HCT116 (cell line): ENCODE measurements around the gene AOPEP. TPM values are rescaled to one million over a fixed set of nuclear protein-coding genes. Genes with fewer than 3 reads are reported as not detected.

Source experiments
- ATAC-seq: fragments of 200-7000 bp; cut with Tn5 transposase; 2 replicates; pipeline ENCODE4 v1.9.1; 2020; ENCODE audit warnings: mild to moderate bottlenecking, moderate library complexity
- BruUV-seq: library from RNA; stranded (reverse); fragments of 400-500 nt; replicated peaks from 2 replicates; lab custom pipeline; 2021; lab: Mats Ljungman, UMichigan
- CTCF ChIA-PET: fragments of 300-600 bp; sonication (Branson Sonifier 250); formaldehyde crosslinking; loops from one replicate; lab custom pipeline; 2021; ENCODE audit warnings: antibody characterized with exemption; lab: Charles Lee
- POLR2A ChIA-PET: fragments of 300-600, 350-600 bp; sonication (Branson Sonifier 250); formaldehyde crosslinking; loops from one replicate; lab custom pipeline; 2021; ENCODE audit warnings: antibody characterized with exemption; lab: Charles Lee
- RAD21 ChIA-PET, 2 experiments: fragments of 300-600 bp; sonication (Branson Sonifier 250); formaldehyde crosslinking; loops; one replicate each; lab custom pipeline; 2023; ENCODE audit warnings: low total read pairs in 2 of 2; ENCODE audit not compliant: uncharacterized antibody in 2 of 2, unreplicated experiment in 2 of 2, low non-redundant PET in 1 of 2; lab: Charles Lee
- DNase-seq: peaks from one replicate; pipeline ENCODE4 v3.0.0-alpha.2; 2010; ENCODE audit warnings: low read depth, low spot score
- H2AFZ ChIP-seq: fragments of 200-600 bp; shearing (Covaris generic), sonication (generic); 2 replicates; pipeline ENCODE4 v1.6.1; 2017; ENCODE audit warnings: low read depth, mixed run types, mixed read lengths, antibody characterized with exemption, low read length; ENCODE audit not compliant: poor library complexity, severe bottlenecking
- H3K27ac ChIP-seq: 2 replicates; pipeline ENCODE4 v1.5.1; 2012; ENCODE audit warnings: low read depth, low read length
- H3K27me3 ChIP-seq: fragments of 200-600 bp; sonication (generic); 2 replicates; pipeline ENCODE4 v1.6.1; 2016; ENCODE audit warnings: mixed run types, low read length, mixed read lengths; ENCODE audit not compliant: insufficient read depth
- H3K36me3 ChIP-seq, 2 experiments: fragments of 200-500 bp in 1 of 2; fragments of 200-600 bp in 1 of 2; sonication (Bioruptor generic) in 1 of 2; sonication (generic) in 1 of 2; 2 replicates each; pipeline versions ENCODE4 v1.5.1 to v1.6.1; 2014 to 2016; ENCODE audit warnings: low read length in 2 of 2, inconsistent platforms in 1 of 2, mixed read lengths in 1 of 2, mixed run types in 1 of 2; ENCODE audit not compliant: insufficient read depth in 2 of 2, control insufficient read depth in 1 of 2
- H3K4me1 ChIP-seq, 2 experiments: fragments of 200-600 bp in 1 of 2; sonication (generic) in 1 of 2; 2 replicates each; pipeline versions ENCODE4 v1.5.1 to v1.6.1; 2012 to 2017; ENCODE audit warnings: low read length in 2 of 2, inconsistent platforms in 1 of 2, mild to moderate bottlenecking in 1 of 2, mixed read lengths in 1 of 2, mixed run types in 1 of 2, moderate library complexity in 1 of 2; ENCODE audit not compliant: insufficient read depth in 2 of 2, control insufficient read depth in 1 of 2
- H3K4me2 ChIP-seq: fragments of 200-600 bp; sonication (generic); 2 replicates; pipeline ENCODE4 v1.6.1; 2017; ENCODE audit warnings: mixed run types, low read length, mixed read lengths
- H3K4me3 ChIP-seq, 2 experiments: fragments of 200-600 bp in 1 of 2; sonication (generic) in 1 of 2; replicated peaks in 1 of 2; 2 replicates each; pipeline ENCODE4 v1.5.1; 2011 to 2016; ENCODE audit warnings: low read length in 2 of 2, control low read depth in 1 of 2, low read depth in 1 of 2, mild to moderate bottlenecking in 1 of 2, mixed read lengths in 1 of 2, mixed run types in 1 of 2
- H3K79me2 ChIP-seq: fragments of 200-600 bp; sonication (generic); 2 replicates; pipeline ENCODE4 v1.6.1; 2017; ENCODE audit warnings: mild to moderate bottlenecking, mixed run types, low read length, moderate library complexity, mixed read lengths; ENCODE audit not compliant: insufficient read depth
- H3K9ac ChIP-seq: fragments of 200-600 bp; sonication (generic); 2 replicates; pipeline ENCODE4 v1.6.1; 2016; ENCODE audit warnings: low read length, mixed read lengths
- H3K9me2 ChIP-seq: fragments of 200-600 bp; sonication (generic), shearing (Covaris generic); 2 replicates; pipeline ENCODE4 v1.6.1; 2017; ENCODE audit warnings: mixed run types, mild to moderate bottlenecking, moderate library complexity; ENCODE audit not compliant: insufficient read depth
- H3K9me3 ChIP-seq, 2 experiments: fragments of 200-500 bp in 1 of 2; fragments of 200-600 bp in 1 of 2; sonication (Bioruptor generic) in 1 of 2; sonication (generic) in 1 of 2; 2 replicates each; pipeline ENCODE4 v1.6.1; 2014 to 2017; ENCODE audit warnings: low read length in 2 of 2, mixed read lengths in 2 of 2, inconsistent platforms in 1 of 2, low read depth in 1 of 2, mild to moderate bottlenecking in 1 of 2, mixed run types in 1 of 2, moderate library complexity in 1 of 2; ENCODE audit not compliant: control insufficient read depth in 1 of 2, insufficient read depth in 1 of 2
- H4K20me1 ChIP-seq: fragments of 200-600 bp; sonication (generic), shearing (Covaris generic); 2 replicates; pipeline ENCODE4 v1.6.1; 2017; ENCODE audit warnings: mixed run types, mild to moderate bottlenecking, moderate library complexity; ENCODE audit not compliant: insufficient read depth
- CBX3 ChIP-seq: IDR thresholded peaks from 2 replicates; pipeline ENCODE4 v1.6.1; 2012; ENCODE audit warnings: low read depth
- CEBPB ChIP-seq: IDR thresholded peaks from 2 replicates; pipeline ENCODE4 v1.6.1; 2012; ENCODE audit warnings: low read depth
- CTCF ChIP-seq, 3 experiments: fragments of 200-600 bp in 1 of 3; sonication (generic) in 1 of 3; IDR thresholded peaks in 2 of 3; conservative IDR thresholded peaks in 1 of 3; 2 replicates each; pipeline ENCODE4 v1.5.1; 2012 to 2017; ENCODE audit warnings: low read depth in 2 of 3, low read length in 2 of 3, antibody characterized with exemption in 1 of 3, borderline replicate concordance in 1 of 3, control low read depth in 1 of 3, mild to moderate bottlenecking in 1 of 3, mixed read lengths in 1 of 3, mixed run types in 1 of 3, moderate library complexity in 1 of 3; ENCODE audit not compliant: insufficient read depth in 1 of 3
- ELF1 ChIP-seq: IDR thresholded peaks from 2 replicates; pipeline ENCODE4 v1.6.1; 2012; ENCODE audit warnings: low read depth, borderline replicate concordance
- EZH2 ChIP-seq: fragments of 200-600 bp; sonication (generic); IDR thresholded peaks from 2 replicates; pipeline ENCODE4 v1.6.1; 2017; ENCODE audit warnings: antibody characterized with exemption, mixed run types
- EZH2phosphoT487 ChIP-seq: fragments of 200-600 bp; IDR thresholded peaks from 2 replicates; pipeline ENCODE4 v1.6.1; 2018; ENCODE audit warnings: antibody characterized with exemption, borderline replicate concordance
- FOSL1 ChIP-seq: IDR thresholded peaks from 2 replicates; pipeline ENCODE4 v1.6.1; 2012; ENCODE audit warnings: low read depth
- POLR2A ChIP-seq: IDR thresholded peaks from 2 replicates; pipeline ENCODE4 v1.7.0; 2011; ENCODE audit warnings: borderline replicate concordance; ENCODE audit not compliant: insufficient read depth, insufficient read length; ENCODE audit errors: extremely low read depth
- RAD21 ChIP-seq: IDR thresholded peaks from 2 replicates; pipeline ENCODE4 v1.6.1; 2012; ENCODE audit warnings: low read depth, mild to moderate bottlenecking
- REST ChIP-seq: IDR thresholded peaks from 2 replicates; pipeline ENCODE4 v1.6.1; 2012; ENCODE audit warnings: low read depth
- SP1 ChIP-seq: IDR thresholded peaks from 2 replicates; pipeline ENCODE4 v1.6.1; 2012; ENCODE audit warnings: low read depth
- TCF7L2 ChIP-seq: IDR thresholded peaks from 2 replicates; pipeline ENCODE4 v1.7.0; 2011; ENCODE audit warnings: borderline replicate concordance, inconsistent platforms; ENCODE audit not compliant: insufficient read depth, insufficient read length; ENCODE audit errors: extremely low read depth
- YY1 ChIP-seq: IDR thresholded peaks from 2 replicates; pipeline ENCODE4 v1.6.1; 2011; ENCODE audit warnings: low read length, low read depth, moderate library complexity, mild to moderate bottlenecking; ENCODE audit not compliant: insufficient replicate concordance; ENCODE audit errors: extremely low read depth
- ZBTB33 ChIP-seq: IDR thresholded peaks from 2 replicates; pipeline ENCODE4 v1.6.1; 2011; ENCODE audit warnings: mild to moderate bottlenecking, low read length, moderate library complexity; ENCODE audit not compliant: insufficient replicate concordance; ENCODE audit errors: extremely low read depth
- ZFX ChIP-seq: fragments of 450-650 bp; IDR thresholded peaks from 2 replicates; pipeline ENCODE4 v1.6.1; 2017
- ZNF274 ChIP-seq: fragments of 200-500 bp; sonication (Bioruptor generic); IDR thresholded peaks from 2 replicates; pipeline ENCODE4 v1.6.1; 2014; ENCODE audit warnings: mild to moderate bottlenecking, low read depth, low read length, inconsistent platforms
- intact Hi-C: fragments of 100-400 bp; cut with micrococcal nuclease; formaldehyde crosslinking; loops from 2 replicates; pipeline ENCODE4 v1.10.0; 2022
- total RNA-seq: library from RNA; stranded (reverse); gene quantifications from one replicate; pipeline ENCODE4 v1.2.1, GENCODE V29; 2021; ENCODE audit not compliant: unreplicated experiment
- TF ChIP-seq, protein P1 (sequence below): IDR thresholded peaks from 2 replicates; pipeline ENCODE4 v1.6.1; 2012

Gene AOPEP
- total RNA-seq, 1 experiment from 2014 or later, result 15.1 TPM

GRCh38 chr9:95029288-95029687 lies 302.8 kb downstream of the AOPEP start:
- no TSS peak for BruUV-seq
- no peak for ATAC-seq
- H3K79me2 ChIP-seq, result peaks cover 10% of the 10 kb centered on the region; the same call in 1 of the 2 replicates

More at GRCh38 chr9:95029288-95029687, 302.8 kb downstream of the AOPEP start:
- Histone ChIP-seq H3K9me3 (no peaks in the 10 kb centered on the region), H3K4me1 (peaks cover 20 to 21% of the 10 kb centered on the region in 2 experiments; a peak in 3 of 4 replicates), H3K36me3 (no peaks in the 10 kb centered on the region), H3K4me2 (no peak overlapping the region), H2AFZ (no peak overlapping the region), H3K9me2 (no peaks in the 10 kb centered on the region), H3K9ac (no peak overlapping the region), H4K20me1 (no peaks in the 10 kb centered on the region), H3K4me3 (no peak overlapping the region), H3K27me3 (no peaks in the 10 kb centered on the region), H3K27ac (no peak overlapping the region)
- DNase-seq, result no peak
- POLR2A ChIA-PET, result no interaction called here
- TF ChIP-seq POLR2A (no peak), ZFX (no peak), ZBTB33 (no peak), REST (no peak), CBX3 (no peak), YY1 (no peak), EZH2phosphoT487 (no peak), CEBPB (no peak), FOSL1 (no peak), RAD21 (no peak), SP1 (no peak), EZH2 (no peak), ELF1 (no peak), ZNF274 (no peak), TCF7L2 (no peak), CTCF (IDR thresholded peaks at IDR 0.05 in 2 of 3, conservative IDR thresholded peaks at IDR 0.05 in 1 of 3; ENCODE audit: borderline replicate concordance in 1 of 3, insufficient read depth in 1 of 3, low read depth in 2 of 3, low read length in 2 of 3) (no peak)
- TF ChIP-seq, protein P1, sequence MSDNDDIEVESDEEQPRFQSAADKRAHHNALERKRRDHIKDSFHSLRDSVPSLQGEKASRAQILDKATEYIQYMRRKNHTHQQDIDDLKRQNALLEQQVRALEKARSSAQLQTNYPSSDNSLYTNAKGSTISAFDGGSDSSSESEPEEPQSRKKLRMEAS, result no peak
- CTCF ChIA-PET, result no interaction called here
- intact Hi-C loops, result no loop called here
- RAD21 ChIA-PET, result no interaction called here
